GM12878 (cell line): Measurements from ENCODE around the gene PHC3.

ENCODE experiments used
- POLR2A ChIP-seq: IDR thresholded peaks from 2 replicates; pipeline ENCODE4 v1.6.1; 2011; ENCODE audit warnings: low read depth, mild to moderate bottlenecking, low read length
- TAF1 ChIP-seq: IDR thresholded peaks from 2 replicates; pipeline ENCODE4 v1.6.1; 2011; ENCODE audit warnings: mild to moderate bottlenecking, low read depth, low read length, borderline replicate concordance
- TF ChIP-seq, protein P1 (sequence below): IDR thresholded peaks from 2 replicates; pipeline ENCODE4 v1.6.1; 2012; ENCODE audit warnings: low read depth, low read length, improper control_type of control experiment
- TF ChIP-seq, protein P2 (sequence below), 3 experiments: IDR thresholded peaks in 2 of 3; conservative IDR thresholded peaks in 1 of 3; 2 replicates each; pipeline ENCODE4 v1.5.1; 2011; ENCODE audit warnings: low read depth in 3 of 3, low read length in 3 of 3, mild to moderate bottlenecking in 3 of 3, control low read depth in 2 of 3, moderate library complexity in 2 of 3, inconsistent platforms in 1 of 3, mixed read lengths in 1 of 3; ENCODE audit not compliant: control insufficient read depth in 2 of 3, insufficient read depth in 1 of 3; ENCODE audit errors: extremely low read depth in 1 of 3
- TF ChIP-seq, protein P3 (sequence below): fragments of 450-650 bp; IDR thresholded peaks from 2 replicates; pipeline ENCODE4 v1.6.1; 2017; ENCODE audit warnings: mild to moderate bottlenecking, low read depth, inconsistent platforms; ENCODE audit not compliant: poor library complexity, severe bottlenecking

DNA sequence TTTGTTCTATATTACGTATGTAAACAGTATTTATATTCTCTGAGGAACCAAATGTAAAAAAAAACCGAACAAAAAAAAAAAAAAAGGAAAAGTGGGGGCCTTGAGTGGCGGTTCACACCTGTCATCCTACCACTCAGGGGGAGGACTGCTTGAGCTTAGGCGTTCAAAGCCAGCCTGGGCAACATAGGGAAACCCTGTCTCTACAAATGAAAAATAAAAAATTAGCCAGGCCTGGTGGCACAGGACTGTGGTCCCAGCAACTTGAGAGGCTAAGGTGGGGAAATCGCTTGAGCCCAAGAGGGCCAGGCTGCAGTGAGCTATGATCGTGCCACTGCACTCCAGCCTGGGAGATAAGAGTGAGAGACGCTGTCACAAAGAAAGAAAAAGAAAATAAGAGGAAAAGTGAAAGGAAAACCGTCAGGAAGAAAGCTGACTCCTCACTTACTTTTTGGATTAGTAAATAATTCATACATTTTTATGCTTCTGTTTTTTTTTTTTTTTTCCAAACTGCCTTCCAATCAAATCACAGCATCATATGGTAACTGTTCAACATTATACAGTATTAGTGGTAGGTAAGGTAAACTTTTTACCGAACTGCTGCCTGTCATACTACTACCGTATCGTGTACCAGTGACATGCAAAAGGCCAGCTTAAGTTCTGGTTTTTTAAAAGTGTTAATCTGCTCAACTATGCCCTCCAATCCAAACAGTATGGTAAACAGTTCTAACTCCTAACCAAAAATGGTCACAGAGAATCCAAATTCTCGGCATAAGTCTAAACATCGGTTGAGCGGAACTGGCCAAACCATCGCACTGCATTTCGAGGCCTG, 1.2 kb downstream of the PHC3 start:
- TF ChIP-seq, protein P1, sequence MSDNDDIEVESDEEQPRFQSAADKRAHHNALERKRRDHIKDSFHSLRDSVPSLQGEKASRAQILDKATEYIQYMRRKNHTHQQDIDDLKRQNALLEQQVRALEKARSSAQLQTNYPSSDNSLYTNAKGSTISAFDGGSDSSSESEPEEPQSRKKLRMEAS, result no peak
- TF ChIP-seq POLR2A (no peak), TAF1 (no peak)
- TF ChIP-seq, protein P2, sequence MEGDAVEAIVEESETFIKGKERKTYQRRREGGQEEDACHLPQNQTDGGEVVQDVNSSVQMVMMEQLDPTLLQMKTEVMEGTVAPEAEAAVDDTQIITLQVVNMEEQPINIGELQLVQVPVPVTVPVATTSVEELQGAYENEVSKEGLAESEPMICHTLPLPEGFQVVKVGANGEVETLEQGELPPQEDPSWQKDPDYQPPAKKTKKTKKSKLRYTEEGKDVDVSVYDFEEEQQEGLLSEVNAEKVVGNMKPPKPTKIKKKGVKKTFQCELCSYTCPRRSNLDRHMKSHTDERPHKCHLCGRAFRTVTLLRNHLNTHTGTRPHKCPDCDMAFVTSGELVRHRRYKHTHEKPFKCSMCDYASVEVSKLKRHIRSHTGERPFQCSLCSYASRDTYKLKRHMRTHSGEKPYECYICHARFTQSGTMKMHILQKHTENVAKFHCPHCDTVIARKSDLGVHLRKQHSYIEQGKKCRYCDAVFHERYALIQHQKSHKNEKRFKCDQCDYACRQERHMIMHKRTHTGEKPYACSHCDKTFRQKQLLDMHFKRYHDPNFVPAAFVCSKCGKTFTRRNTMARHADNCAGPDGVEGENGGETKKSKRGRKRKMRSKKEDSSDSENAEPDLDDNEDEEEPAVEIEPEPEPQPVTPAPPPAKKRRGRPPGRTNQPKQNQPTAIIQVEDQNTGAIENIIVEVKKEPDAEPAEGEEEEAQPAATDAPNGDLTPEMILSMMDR (IDR thresholded peaks at IDR 0.05 in 2 of 3, conservative IDR thresholded peaks at IDR 0.05 in 1 of 3; ENCODE audit: control insufficient read depth in 2 of 3, extremely low read depth in 1 of 3, insufficient read depth in 1 of 3, low read depth in 3 of 3, low read length in 3 of 3), result no peak
- TF ChIP-seq, protein P3, sequence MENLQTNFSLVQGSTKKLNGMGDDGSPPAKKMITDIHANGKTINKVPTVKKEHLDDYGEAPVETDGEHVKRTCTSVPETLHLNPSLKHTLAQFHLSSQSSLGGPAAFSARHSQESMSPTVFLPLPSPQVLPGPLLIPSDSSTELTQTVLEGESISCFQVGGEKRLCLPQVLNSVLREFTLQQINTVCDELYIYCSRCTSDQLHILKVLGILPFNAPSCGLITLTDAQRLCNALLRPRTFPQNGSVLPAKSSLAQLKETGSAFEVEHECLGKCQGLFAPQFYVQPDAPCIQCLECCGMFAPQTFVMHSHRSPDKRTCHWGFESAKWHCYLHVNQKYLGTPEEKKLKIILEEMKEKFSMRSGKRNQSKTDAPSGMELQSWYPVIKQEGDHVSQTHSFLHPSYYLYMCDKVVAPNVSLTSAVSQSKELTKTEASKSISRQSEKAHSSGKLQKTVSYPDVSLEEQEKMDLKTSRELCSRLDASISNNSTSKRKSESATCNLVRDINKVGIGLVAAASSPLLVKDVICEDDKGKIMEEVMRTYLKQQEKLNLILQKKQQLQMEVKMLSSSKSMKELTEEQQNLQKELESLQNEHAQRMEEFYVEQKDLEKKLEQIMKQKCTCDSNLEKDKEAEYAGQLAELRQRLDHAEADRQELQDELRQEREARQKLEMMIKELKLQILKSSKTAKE, result no peak
